HG03432 (cell line): ENCODE data around the gene KCTD21.

Experiments
- ATAC-seq: cut with Tn5 transposase; IDR thresholded peaks from one replicate; pipeline ENCODE4 v1.9.1; 2021; ENCODE audit warnings: mild to moderate bottlenecking, moderate library complexity; ENCODE audit not compliant: unreplicated experiment

Gene KCTD21

DNA sequence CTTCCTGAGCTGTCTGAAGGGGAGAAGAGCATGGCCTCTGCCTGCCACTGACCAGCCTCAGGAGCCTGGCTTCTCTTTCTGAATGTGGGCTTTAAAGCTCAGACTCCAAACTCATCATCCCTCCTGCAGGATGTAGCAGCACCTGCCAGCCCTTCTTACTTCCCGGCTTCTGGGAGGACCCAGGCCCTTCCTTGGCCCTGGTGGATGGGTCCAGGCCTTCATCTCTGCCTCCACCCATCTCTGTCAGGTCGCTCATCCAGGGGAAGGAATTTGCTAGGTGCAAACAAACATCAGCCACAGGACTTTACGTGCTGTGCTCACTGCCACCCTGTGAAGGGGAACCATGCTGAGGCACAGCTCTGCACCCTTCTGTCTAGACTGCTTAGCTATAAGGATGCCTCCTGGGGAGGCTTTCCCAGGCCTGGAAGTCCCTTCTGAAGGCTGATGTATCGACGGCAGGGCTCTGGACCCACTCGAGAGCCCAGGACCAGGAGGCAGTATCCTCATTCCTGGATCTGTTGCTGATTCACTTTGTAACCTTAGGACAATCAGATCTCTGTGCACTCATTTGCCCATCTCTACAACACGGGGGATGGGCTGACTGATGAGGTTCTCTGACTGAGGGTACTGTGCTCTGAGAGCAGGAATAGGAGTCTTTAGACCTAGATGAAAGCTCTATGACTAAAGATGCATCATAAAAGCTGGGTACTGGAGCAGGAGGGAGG lies 31.2 kb upstream of the KCTD21 start:
- ATAC-seq = no peak

DNA sequence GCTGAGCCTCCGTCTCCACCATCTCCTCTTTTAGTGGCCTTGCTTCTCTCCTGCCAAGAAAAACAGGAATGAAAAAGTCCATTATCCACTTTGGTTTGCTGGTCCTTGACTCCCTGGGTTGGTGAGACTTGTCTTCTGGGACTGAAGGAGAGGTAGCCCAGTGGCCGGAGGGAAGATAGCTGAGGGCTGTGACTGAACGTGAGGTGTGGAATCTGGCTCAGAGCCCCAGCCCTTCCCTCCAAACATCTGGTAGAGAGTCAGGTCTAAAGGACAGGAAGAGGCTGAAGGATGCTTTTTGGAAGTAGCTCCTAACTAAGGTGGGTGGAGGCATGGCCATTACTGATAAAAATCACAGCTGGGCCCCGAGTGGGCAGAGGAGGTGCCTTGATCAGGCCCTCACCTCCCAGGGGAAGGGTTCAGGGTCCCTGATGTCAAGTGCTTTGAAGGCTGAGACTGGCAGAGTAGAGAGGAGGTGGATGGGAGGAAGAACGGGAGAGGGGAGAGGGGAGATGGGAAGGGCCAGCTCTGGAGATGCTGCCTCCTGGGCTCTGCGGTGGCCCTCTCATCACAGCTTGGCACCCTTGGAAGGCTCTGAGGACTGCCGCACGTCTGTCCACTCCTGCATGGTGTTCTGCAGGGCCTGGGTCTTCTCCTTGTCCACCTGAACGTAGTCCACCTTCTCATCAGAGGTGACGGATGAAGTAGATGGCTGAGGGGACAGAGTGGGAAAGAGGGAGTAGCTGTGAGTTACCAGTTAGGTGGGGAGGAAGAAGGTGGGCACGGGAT lies 30.5 kb upstream of the KCTD21 start:
- ATAC-seq = no peak

DNA sequence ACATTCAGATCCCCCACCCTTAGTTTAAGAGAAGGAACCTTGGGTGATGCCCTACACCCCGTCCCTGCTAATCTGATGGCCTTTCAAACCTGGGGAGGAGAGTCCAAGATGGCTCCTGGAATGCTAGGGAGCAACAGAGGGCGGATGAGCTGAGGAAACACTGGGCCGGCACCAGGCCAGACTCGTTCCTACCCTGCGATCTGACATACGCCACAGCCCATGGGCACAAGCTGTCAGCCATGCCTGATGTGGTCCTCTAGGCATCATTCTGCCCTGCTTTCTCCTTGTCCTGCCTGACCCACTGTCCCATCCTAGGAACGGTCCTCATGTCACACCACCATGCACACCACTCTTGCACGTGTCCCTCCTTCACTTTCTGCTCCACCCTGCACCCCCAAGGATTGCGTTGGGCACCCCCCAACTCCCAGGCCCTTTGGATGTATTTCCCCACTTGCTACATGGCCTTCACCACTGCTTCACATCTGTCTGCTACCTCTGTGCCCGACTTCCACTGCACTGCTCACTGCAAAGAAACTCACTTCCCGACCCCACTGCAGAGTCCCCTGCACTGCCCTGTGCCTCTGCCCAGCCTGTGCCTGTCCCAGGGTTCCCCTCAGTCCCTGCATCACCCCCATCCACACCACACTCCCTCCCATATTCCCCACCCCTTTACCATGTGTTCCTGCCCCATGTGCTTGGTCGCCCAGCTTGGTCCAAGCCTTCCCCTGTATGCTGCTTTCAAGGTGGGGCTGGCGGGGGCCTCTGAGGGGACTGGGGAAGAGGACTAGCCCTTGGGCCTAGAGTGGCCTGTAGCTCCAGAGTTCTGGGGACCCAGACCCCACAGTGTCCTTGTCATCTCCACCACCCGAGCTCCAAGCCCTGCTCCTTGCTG lies 29.5 kb upstream of the KCTD21 start:
- no peak for ATAC-seq

DNA sequence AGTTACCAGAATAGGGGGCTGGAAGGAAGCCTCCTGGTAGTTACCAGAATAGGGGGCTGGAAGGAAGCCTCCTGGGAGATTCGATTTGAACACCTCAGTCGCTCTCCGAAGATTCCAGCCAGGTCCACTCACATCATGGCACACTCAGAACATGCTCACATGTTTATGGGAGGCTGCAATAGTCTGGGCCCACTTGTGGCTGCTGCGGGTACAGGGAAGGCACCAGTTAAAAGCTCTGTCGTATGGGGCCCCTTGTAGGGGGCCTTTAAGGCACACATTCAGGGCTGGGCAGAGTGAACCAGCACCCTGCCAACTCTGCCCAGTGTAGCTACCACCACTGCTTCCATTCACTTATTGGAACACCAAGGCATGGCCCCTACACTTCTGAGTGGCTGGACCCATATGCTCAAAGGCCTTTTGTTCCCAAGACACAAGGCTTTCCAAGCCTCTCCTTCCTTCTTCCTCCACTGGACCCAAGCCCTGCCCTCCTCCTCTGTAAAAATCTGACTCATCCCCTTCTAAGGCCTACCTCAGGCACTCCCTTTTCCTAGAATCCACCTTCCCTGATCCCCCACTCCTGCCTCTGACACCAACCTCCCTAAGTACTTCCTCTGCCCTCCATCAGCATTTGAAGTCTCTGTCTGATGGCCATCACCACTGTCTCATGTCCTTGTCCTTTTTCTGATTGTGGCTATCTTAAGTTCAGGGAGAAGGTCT lies 28.3 kb upstream of the KCTD21 start:
- ATAC-seq = no peak

DNA sequence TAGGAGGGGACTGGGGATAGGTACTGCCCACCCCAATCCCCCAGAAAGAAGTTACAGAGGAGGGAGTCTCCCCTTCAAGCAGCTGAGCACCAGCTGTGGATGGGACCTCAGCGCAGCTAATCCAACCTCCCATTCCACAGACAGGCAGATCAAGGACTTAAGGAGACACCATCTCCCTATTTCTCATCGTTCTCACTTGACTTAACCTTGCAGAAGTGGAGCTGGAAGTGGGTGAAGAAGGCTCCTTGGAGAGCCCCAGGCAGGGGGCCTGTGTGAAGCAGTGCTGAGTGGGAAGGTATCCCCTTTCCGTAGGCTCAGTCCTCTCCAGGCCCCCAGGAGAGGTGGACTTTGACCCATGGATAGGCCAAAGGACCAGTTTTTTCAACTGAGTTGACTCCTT lies 27.6 kb upstream of the KCTD21 start:
- ATAC-seq = no peak

DNA sequence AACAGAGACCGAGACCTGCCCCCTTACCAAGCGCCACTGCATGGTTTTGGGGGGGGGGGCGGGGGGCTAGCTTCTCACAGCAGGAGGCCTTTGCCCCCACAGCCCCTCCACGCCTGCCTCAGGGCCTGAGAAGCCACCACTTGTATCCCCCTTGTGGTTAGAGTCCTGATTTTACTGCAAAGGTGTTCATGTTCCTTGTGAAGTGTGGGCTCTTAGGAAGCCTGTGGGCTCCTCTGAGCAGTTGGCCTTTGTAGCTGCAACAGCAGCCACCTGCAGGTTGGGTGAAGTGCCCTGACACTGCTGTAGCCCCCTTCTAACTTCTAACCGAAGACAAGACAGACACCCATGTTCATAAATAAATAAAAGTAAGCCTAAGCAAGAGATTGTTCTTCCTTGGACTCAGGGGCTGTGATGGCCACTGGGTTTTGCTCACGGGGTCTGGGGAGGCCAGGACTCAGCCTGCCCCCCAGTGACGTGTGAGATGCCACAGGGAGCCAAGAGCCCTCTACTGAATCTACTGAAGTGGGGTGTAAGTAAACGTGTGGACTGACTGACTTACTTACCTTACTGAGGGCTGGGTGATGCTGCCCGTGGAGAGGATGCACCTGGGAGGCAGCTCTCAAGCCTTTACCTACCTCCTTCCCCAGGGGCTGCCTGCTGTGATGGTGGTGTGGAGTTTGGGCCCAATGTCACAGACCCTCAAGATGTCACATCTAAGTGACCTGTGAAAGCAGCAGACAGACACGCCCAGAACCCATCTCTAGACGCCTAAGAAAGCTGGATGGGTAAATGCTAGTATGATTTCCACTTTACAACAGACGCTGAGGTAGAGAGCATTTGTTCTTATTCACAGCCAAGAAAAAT lies 26.1 kb upstream of the KCTD21 start:
- no peak for ATAC-seq

DNA sequence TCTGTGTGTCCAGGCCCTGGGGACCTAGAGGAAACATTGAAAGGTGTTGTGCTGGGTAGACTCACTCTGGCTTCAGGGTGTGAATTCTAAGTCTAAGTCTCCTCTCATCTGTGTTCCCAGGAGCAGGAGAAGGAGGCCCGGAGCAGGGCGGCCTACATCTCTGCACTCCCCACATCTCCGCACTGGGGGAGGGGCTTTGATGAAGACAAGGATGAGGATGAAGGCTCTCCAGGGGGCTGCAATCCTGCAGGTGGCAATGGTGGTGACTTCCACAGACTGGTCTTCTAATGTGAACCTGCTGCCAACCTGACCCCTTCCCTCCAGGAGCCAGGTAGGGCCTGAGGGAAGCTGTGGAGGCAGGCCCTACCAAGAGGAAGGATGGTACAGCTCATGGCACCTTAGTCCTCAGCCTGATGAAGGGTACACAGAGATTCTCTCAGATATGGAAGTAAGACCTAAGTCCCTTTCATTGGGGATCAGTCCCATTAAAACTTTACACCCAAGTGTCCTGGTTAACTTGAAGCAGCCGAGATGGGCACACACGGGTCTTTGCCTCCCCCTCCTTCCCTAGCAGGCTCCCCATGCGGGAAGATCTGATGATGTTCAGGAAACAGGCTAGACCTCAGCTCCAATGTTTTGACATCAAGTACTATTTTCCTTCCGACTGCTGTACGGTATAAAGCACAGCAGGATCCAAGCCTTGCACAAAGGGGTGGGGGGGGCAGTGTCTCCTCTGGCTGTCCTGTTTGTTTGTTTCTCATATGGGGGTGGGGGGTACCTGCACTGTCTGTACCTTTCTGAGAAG lies 25.3 kb upstream of the KCTD21 start:
- no peak for ATAC-seq

DNA sequence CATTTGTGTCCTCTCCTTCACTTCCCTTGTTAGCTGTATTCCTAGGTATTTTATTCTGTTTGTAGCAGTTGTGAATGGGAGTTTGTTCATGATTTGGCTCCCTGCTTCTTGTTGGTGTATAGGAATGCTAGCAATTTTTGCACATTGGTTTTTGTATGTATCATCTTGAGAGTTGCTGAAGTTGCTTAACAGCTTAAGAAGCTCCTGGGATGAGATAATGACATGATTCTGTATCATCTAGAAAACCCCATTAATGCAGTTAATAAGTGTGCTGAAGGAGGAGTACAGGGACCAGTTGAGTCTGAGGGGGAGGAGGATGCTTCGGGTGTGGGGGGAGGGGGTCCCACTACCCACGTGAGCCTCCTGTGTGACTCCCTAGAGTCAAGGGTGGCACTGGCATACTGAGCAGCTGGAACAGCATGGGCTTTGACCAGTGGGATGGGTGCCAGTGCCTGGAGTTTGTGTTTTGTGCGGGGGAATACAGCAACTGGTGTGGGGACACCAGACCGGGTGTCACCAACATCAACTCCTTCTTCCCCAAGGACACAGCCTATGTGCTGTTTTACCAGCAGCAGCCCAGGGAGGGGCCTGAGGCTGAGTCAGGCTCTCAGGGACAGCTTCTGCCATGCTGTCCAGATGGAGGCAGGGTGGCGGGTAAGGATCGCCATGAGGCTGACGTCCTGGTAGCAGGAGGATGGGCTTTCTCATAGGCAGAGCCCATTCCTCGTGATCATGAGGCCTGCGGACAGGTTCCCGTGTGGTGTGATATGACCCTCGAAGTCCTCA lies 24.4 kb upstream of the KCTD21 start:
- ATAC-seq = no peak

DNA sequence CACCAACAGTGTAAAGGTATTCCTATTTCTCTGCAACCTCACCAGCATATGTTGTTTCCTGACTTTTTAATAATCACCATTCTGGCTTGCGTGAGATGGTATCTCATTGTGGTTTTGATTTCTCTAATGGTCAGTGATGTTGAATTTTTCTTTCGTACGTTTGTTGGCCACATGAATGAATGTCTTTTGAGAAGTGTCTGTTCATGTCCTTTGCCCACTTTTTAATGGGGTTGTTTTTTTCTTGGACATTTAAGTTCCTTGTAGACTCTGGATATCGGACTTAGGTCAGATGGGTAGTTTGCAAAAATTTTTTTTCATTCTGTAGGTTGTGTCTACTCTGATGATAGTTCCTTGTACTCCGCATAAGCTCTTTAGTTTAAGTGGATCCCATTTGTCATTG lies 23.1 kb upstream of the KCTD21 start:
- no peak for ATAC-seq

DNA sequence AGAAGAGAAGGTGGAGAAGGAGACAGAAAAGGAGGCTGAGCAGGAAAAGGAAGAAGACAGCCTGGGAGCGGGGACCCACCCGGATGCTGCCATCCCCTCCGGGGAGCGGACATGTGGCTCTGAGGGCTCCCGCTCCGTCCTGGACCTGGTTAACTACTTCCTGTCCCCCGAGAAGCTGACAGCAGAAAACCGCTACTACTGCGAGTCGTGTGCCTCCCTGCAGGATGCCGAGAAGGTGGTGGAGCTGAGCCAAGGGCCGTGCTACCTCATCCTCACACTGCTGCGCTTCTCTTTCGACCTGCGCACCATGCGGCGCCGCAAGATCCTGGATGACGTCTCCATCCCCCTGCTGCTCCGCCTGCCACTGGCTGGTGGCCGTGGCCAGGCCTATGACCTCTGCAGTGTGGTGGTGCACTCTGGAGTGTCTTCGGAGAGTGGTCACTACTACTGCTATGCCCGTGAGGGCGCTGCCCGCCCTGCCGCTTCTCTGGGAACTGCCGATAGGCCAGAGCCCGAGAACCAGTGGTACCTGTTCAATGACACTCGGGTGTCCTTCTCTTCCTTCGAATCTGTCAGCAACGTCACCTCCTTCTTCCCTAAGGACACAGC lies 21.7 kb upstream of the KCTD21 start:
- ATAC-seq = no peak

DNA sequence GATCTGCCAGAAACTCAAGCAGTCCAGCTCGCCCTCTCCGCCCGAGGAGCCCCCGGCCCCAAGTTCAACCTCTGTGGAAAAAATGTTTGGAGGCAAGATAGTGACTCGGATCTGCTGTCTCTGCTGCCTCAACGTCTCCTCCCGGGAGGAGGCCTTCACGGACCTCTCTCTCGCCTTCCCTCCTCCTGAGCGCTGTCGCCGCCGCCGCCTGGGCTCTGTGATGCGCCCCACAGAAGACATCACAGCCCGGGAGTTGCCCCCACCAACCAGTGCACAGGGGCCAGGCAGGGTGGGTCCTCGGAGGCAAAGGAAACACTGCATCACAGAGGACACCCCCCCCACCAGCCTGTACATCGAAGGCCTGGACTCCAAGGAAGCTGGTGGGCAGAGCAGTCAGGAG lies 21.1 kb upstream of the KCTD21 start:
- no peak for ATAC-seq

DNA sequence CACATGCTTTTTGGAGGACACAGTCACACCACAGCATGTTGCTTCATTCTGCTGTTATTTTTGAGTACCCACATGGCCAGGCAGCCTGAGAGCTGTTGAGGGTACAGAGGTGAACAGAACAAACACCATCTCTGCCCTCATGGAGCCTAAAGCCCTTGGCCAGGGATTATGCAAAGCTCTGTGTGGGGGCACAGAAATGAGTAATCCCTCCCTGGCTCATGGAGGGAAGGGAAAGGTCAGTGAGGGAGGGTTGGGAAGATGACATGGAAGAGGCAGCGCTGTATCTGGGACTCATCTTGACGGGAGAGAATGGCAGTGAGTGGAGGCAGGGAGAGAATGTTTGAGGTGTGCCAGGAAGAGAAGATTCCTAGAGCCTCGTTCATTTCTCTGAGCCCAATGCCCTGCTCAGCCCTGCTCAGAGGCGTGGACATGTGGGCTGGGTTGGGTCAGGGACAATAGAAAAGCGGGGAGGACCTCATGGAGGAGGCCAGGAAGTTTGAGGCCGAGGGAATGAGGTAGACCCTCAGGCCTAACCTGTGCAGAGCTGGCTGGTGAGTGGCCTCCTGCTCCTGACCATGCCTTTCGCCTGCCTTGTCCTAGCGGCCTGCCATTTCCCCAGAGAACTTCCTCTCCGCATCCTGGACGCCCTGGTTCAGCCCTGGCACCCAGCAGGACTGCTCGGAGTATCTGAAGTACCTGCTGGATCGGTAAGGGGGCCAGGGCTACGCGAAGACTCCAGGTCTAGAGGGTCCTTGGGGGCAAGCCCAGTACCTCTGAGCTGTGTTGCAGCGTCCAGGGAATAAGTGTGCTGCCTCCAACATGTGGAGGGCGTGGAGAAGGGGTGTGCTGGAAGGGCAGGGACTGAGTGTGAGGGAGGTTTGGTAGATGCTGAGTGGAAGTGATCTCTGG lies 20.1 kb upstream of the KCTD21 start:
- ATAC-seq = no peak

DNA sequence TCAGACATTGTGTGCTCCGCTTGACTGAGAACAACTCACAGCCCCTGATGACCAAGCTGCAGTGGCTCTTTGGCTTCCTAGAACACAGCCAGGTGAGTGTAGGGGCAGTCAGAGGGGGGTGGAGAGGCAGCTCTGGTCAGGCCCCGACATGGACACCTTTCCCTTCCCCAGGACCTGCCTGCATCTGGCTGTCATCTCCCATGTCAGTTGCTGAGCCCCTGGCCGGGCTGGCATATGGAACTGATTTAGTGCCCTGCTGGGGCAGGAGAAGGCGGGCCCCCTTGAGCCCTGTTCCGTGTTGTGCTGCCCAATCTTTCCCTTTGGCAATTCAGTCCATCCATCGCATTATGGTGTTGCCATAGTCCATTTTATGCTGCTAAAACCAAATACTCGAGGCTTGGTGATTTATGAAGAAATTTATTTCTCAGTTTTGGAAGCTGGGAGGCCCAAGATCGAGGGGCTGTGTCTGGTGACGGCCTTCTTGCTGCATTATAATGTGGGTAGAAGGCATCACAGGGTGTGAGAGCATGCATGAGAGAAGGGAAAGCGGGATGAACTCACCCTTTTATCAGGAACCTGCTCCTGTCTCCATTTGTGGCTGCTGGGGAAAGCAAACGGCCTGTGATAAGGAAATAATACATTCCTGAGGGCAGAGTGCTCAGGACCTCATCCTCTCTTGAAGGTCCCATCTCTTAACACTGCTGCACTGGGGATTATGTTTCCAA lies 19.3 kb upstream of the KCTD21 start:
- no peak for ATAC-seq

DNA sequence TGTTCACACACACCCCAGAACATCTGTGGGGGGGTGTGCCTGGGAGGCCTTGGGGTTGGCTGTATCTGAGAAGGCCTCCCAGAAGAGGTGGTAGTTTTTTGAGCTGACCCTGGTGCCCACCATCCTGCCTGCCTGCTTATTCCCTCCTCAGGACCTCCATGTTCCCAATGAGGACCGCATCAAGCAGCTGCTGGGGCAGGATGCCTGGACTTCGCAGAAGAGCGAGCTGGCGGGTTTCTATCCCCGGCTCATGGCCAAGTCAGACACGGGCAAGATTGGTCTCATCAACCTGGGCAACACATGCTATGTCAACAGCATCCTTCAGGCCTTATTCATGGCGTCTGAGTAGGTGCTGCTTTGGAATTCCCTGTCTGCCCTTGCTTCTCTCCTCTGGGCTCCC lies 17.3 kb upstream of the KCTD21 start:
- ATAC-seq = no peak

DNA sequence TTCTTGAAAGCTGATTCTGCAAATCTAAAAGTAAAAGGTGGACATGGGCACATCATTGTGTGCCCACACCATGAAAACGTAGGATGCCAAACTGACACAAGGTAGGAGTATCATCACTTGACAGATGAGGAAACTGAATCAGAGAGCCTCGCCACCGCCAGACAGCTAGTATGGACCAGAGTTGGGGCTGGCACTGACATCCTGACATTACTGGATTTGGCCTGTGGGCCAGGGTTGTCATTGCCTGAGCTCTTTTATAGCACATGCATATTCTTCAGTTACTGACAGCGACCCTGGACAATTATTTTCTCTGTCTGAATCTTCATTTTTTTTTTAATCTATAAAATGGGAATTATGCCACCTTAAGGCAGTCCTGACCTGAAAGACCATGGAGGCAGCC lies 16.8 kb upstream of the KCTD21 start:
- ATAC-seq = no peak

DNA sequence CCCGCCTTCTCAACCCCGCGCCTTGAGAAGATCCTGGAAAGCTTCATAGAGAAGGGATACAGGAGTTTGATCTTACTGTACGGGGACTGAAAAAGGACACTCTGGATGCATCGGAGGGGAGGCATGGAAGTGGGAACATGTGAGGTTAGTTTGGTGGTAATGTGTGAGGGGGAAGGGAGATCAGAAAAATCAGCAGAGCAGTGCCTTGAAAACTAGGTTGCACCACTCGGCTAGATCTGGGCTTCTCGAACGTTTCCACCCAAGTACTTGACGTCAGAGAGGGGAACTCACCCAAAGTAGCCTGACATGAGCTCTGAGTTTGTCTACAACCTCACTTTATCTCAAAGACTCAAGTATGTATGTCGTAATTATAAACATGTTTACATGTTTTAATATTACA lies 14.8 kb upstream of the KCTD21 start:
- no peak for ATAC-seq
